ENCODE results near the gene REM1. TPM values are rescaled to one million over a fixed set of nuclear protein-coding genes. Genes with fewer than 3 reads are reported as not detected.

REM1 gene
- total and polyA plus RNA-seq, 2 of the 13 experiments (the other 11 are each of a cell fraction or from before 2014, with no cell fraction given) = not detected

DNA sequence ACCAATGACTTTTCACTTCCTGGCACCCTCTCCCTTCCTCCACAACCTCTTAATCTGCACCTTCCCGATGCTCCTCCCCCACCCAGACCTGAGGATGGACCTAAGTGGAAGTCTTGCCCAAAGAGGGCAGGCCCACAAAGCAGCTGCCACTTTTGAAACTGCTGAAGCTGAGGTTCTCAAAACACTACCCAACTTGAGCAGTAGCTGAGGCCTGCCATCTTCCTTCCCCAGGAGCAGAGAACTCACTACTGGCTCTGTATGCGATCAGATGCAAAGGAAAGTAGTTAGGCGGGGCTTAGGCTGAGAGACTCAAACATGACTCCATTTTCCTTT lies 40.7 kb downstream of the REM1 start (continued):
- TF ChIP-seq, protein P1, sequence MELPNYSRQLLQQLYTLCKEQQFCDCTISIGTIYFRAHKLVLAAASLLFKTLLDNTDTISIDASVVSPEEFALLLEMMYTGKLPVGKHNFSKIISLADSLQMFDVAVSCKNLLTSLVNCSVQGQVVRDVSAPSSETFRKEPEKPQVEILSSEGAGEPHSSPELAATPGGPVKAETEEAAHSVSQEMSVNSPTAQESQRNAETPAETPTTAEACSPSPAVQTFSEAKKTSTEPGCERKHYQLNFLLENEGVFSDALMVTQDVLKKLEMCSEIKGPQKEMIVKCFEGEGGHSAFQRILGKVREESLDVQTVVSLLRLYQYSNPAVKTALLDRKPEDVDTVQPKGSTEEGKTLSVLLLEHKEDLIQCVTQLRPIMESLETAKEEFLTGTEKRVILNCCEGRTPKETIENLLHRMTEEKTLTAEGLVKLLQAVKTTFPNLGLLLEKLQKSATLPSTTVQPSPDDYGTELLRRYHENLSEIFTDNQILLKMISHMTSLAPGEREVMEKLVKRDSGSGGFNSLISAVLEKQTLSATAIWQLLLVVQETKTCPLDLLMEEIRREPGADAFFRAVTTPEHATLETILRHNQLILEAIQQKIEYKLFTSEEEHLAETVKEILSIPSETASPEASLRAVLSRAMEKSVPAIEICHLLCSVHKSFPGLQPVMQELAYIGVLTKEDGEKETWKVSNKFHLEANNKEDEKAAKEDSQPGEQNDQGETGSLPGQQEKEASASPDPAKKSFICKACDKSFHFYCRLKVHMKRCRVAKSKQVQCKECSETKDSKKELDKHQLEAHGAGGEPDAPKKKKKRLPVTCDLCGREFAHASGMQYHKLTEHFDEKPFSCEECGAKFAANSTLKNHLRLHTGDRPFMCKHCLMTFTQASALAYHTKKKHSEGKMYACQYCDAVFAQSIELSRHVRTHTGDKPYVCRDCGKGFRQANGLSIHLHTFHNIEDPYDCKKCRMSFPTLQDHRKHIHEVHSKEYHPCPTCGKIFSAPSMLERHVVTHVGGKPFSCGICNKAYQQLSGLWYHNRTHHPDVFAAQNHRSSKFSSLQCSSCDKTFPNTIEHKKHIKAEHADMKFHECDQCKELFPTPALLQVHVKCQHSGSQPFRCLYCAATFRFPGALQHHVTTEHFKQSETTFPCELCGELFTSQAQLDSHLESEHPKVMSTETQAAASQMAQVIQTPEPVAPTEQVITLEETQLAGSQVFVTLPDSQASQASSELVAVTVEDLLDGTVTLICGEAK (IDR thresholded peaks at IDR 0.05) = no peak
- TF ChIP-seq, protein P1 (CRISPR knock-in tag; IDR thresholded peaks at IDR 0.05) = 0 out of 2 replicates have a peak, but pooled peaks have one; percentile 11
- no peak for TF ChIP-seq SOX6 (IDR thresholded peaks at IDR 0.05)
- TF ChIP-seq SOX6 (CRISPR knock-in tag; IDR thresholded peaks at IDR 0.05) = no peak
- no peak for TF ChIP-seq TAF15 (IDR thresholded peaks at IDR 0.05; ENCODE audit: low read depth, low read length, poor library complexity, severe bottlenecking)

Data from HepG2 (cell line).